Gastrocnemius medialis (tissue), 4 donors: Measurements from ENCODE around the gene TUBB3.

Source experiments
- CTCF ChIP-seq, 5 experiments: fragments of 450-650 bp in 3 of 5; fragments of 200-600 bp in 2 of 5; sonication (generic) in 2 of 5; IDR thresholded peaks in 4 of 5; conservative IDR thresholded peaks in 1 of 5; 1 replicate in 4 of 5; 2 replicates in 1 of 5; pipeline ENCODE4 v1.5.1; 2016 to 2019; ENCODE audit warnings: antibody characterized with exemption in 5 of 5, mild to moderate bottlenecking in 3 of 5, moderate library complexity in 3 of 5
- POLR2A ChIP-seq, 2 donors: fragments of 450-650 bp; IDR thresholded peaks; one replicate each; pipeline ENCODE4 v1.6.1; 2017; ENCODE audit warnings: antibody characterized with exemption in 2 of 2, mild to moderate bottlenecking in 2 of 2, moderate library complexity in 2 of 2

- TF ChIP-seq CTCF (IDR thresholded peaks at IDR 0.05 in 4 of 5, conservative IDR thresholded peaks at IDR 0.05 in 1 of 5) (no peak), POLR2A (IDR thresholded peaks at IDR 0.05) (no peak)
These were observed 1.3 kb downstream of the TUBB3 start for GRCh38 chr16:89924297-89924924.
